Esophagus mucosa (tissue), 1 donor: ENCODE results near the gene DOCK6. TPM values are rescaled to one million over a fixed set of nuclear protein-coding genes. Genes with fewer than 3 reads are reported as not detected.
"Not testable (repeated sequence)": the region's sequence is repeated elsewhere in the genome, so short reads cannot be mapped to it uniquely, and the experiment has no call there.

ENCODE experiments used
- ATAC-seq: fragments of 200-7000 bp; cut with Tn5 transposase; one replicate; pipeline ENCODE4 v1.9.1; 2020
- total RNA-seq: library from RNA; stranded (reverse); gene quantifications from one replicate; pipeline ENCODE4 v1.2.4, GENCODE V29; 2023
- donor health status: DM: yes; HTN: yes; CAD: no.

Gene DOCK6
- total RNA-seq, 1 donor from 2014 or later: 49.1 TPM

DNA sequence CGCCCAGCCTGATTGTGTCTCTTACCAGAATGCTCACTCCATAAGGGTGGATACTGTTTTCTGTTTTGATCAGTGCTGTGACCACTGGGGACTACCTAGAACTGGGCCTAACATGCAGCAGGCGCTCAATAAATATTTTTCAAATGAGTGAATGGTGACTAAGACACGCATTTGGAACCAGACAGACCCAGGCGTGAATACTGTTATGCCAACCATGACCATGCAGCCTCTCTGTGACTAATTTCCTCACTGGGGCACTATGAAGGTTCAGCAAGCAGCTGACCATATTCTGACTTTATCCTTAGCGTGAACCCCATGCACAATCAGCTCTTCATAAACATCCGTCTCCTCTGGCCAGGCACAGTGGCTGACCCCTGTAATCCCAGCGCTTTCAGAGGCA is 93.8 kb downstream of the DOCK6 start:
- peak; percentile 89 for ATAC-seq

DNA sequence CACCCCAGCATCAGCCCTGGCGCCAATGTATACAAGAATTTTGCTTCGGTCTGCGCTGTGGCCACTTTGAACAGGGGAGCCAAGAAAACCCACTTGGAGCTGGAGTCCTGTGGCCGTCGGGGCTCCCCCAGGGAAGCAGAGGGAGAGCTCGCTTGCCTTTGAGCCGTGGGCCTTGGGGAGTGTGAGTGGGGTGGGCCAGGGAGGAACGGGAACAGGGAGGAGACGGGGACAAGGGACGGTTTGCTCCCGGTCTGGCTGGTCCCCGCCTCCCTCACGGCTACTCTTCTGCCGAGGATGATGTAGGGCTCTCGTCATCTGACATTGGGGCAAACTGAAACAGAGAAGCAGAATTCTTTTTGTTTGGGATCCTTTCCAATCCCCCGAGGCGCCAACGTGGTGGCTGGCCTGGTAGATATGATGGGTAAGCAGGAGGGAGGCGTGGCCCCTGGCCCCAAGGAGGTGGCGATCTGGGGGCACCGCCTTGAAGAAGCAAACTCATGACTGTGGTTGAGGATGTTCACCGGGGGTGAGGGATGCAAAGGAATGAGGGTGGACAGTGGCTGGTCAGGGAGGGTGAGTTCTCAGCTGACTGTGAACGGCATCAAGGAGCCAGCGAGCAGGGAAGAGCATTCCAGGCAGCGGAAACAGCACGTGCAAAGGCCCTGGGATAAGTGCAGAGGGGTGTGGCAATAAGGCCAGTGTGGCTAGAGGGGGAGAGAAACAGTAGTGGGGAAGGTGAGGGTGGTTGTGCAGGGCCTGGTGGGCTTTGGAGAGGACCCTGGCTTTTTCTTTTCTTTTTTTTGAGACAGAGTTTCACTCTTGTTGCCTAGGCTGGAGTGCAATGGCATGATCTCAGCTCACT is 95.8 kb downstream of the DOCK6 start:
- ATAC-seq: no peak

GRCh38 chr19:11165486-11166030 is 96.8 kb downstream of the DOCK6 start:
- no peak for ATAC-seq

DNA sequence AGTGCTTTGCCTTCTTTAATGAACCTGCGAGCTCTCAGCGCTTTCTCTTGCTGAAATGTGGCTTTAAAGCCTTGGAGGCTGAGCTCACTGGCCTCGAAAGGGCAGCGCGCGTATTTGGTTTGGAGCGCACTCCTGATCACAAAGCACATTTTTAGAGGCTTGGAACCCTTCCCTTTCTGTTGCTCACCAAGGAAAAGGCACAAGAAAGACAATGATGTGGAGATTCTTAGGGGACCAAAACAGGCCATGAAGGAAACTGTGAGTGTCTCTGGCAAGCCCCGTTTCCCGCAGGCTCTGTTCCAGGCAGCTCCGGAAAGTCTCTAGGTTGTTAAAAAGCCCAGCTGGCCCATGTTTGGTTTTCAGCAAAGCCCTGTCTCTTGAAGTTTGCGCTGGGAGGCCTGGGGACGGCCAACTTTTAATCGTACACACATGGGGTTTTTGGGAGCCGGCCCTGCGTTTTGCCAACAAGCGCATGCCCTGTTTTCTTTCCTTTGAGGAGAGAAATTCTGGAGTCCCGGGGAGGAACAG is 97.4 kb downstream of the DOCK6 start:
- ATAC-seq: no peak

- ATAC-seq: no peak
These were observed 98.0 kb downstream of the DOCK6 start for GRCh38 chr19:11164296-11164695.

- not testable (repeated sequence) for ATAC-seq
These were observed 101.9 kb downstream of the DOCK6 start for GRCh38 chr19:11160440-11160768.

DNA sequence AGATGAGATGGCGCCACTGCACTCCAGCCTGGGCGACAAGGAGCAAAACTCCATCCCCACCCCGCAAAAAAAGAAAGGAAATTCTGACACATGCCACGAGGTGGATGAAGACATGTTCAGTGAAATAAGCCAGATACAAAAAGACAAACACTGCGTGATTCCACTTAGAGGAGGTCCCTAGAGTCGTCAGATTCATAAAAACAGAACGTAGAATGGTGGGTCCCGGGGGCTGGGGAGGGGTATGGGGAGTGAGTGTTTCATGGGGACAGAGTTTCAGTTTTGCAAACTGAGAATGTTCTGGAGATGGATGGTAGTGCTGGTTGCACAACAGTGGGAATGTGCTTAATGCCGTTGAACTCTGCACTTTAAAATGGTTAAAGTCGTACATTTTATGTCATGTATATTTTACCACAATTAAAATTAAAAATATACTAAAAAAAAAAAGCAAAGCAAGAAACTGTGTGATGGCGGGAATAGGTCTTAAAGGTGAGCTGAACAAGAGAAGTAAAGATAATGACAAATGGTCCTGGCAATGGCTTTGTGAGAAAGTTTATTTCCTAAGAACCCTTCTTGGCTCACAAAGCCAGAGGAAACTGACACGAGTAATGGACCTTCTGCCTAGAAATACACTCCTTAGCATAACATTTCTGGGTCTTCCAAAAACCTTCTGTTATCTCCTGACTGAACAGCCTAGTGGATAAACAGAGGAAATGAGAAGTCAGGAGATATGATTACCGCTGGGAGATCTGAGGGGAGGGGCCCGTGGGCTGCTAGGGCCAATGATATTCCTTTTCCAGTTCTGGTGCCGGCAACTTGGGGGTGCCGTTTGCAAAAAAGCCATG is 102.5 kb downstream of the DOCK6 start:
- no peak for ATAC-seq

DNA sequence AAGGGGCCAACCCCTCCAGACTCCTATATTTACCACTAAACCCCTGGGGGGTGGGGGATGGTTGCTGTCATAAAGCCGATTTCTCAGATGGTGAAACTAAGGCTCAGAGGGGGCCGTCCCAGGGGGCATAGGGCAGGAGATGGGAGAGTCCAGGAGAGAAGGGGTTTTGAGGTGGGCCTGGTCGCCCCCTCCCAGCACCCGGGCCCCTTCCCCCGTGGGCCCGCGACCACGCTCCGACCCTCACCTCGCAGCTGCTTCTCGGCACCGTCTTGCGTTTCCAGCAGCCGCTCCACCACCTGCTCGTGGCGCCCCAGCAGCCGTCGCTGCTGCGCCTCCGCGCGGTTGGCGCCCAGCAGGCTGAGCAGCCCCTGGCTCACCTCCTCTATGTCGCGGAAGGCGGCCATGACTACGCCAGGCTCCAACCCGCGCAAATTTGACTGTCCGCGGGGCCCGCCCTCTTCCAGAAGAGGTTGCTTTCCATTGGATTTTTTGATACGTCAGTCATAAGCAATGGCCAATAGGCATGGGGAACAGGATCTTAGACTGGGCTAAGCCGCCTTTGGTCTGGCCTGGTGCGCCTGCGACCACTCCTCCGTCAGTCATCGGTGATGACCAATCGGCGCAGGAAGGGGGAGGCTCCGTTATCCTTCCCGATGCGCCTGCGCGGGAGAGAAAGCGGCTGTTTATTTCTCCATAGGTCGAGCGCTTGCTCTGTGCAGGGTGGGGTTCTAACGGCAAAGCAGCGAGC is 106.8 kb downstream of the DOCK6 start, which contains the start of gene SPC24:
SPC24 (minus strand) TSS at position 410 of the 748 bp plus-strand sequence; CDS start at position 404, 6 bp downstream.
- ATAC-seq: peak; percentile 96

GRCh38 chr19:11154683-11155047 is 107.7 kb downstream of the DOCK6 start:
- no peak for ATAC-seq

- peak; percentile 28 for ATAC-seq
These were observed 109.8 kb downstream of the DOCK6 start for GRCh38 chr19:11152318-11153062.

GRCh38 chr19:11151181-11151580 is 111.1 kb downstream of the DOCK6 start:
- ATAC-seq: no peak

Other genes starting within 250 kb of the DOCK6 start
- gene LDLR, start 173.1 kb downstream of the DOCK6 start, total RNA-seq: 117 TPM
- 17.1 TPM for gene SPC24, start 106.7 kb downstream of the DOCK6 start, total RNA-seq
- 8.9 TPM for gene KANK2, start 65.0 kb downstream of the DOCK6 start, total RNA-seq
- gene ANGPTL8, start 22.9 kb downstream of the DOCK6 start, total RNA-seq: not detected
- not detected for gene TSPAN16, start 33.6 kb upstream of the DOCK6 start, total RNA-seq
- 141 TPM for gene RAB3D, start 77.1 kb upstream of the DOCK6 start, total RNA-seq
- gene TMEM205, start 83.7 kb upstream of the DOCK6 start, total RNA-seq: 45.1 TPM
- gene CCDC159, start 84.0 kb upstream of the DOCK6 start, total RNA-seq: 7.4 TPM
- gene PLPPR2, start 92.9 kb upstream of the DOCK6 start, total RNA-seq: 7.3 TPM
- gene SWSAP1, start 112.1 kb upstream of the DOCK6 start, total RNA-seq: 2.5 TPM
- 0.48 TPM for gene EPOR, start 121.8 kb upstream of the DOCK6 start, total RNA-seq
- gene RGL3, start 156.8 kb upstream of the DOCK6 start, total RNA-seq: 0.64 TPM
- gene ODAD3, start 172.6 kb upstream of the DOCK6 start, total RNA-seq: not detected
- gene PRKCSH, start 173.1 kb upstream of the DOCK6 start, total RNA-seq: 161 TPM
- gene ELAVL3, start 218.5 kb upstream of the DOCK6 start, total RNA-seq: not detected
- 5.0 TPM for gene ZNF653, start 243.3 kb upstream of the DOCK6 start, total RNA-seq